GM18873 (cell line): ENCODE data around the gene TSC22D4.

Experiments used
- ATAC-seq: cut with Tn5 transposase; IDR thresholded peaks from one replicate; pipeline ENCODE4 v1.9.1; 2021; ENCODE audit warnings: mild to moderate bottlenecking, moderate library complexity, moderate number of reproducible peaks; ENCODE audit not compliant: unreplicated experiment, low FRiP score

TSC22D4 gene

DNA sequence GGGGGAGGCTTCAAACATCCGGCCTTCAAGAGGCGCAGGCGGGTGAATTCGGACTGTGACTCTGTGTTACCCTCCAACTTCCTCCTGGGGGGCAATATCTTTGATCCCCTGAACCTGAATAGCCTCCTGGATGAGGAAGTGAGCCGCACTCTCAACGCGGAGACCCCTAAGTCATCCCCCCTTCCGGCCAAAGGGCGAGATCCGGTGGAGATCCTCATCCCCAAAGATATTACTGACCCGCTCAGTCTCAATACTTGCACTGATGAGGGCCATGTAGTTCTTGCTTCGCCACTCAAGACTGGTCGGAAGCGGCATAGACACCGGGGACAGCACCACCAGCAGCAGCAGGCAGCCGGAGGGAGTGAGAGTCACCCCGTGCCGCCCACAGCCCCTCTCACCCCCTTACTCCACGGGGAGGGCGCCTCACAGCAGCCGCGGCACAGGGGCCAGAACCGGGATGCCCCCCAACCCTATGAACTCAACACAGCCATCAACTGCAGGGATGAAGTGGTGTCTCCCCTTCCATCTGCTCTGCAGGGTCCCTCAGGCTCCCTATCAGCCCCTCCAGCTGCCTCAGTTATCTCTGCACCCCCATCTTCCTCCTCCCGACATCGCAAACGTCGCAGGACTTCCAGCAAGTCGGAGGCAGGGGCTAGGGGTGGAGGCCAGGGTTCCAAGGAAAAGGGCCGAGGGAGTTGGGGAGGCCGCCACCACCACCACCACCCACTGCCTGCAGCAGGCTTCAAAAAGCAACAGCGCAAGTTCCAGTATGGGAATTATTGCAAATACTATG lies 48.3 kb downstream of the TSC22D4 start:
- no peak for ATAC-seq

DNA sequence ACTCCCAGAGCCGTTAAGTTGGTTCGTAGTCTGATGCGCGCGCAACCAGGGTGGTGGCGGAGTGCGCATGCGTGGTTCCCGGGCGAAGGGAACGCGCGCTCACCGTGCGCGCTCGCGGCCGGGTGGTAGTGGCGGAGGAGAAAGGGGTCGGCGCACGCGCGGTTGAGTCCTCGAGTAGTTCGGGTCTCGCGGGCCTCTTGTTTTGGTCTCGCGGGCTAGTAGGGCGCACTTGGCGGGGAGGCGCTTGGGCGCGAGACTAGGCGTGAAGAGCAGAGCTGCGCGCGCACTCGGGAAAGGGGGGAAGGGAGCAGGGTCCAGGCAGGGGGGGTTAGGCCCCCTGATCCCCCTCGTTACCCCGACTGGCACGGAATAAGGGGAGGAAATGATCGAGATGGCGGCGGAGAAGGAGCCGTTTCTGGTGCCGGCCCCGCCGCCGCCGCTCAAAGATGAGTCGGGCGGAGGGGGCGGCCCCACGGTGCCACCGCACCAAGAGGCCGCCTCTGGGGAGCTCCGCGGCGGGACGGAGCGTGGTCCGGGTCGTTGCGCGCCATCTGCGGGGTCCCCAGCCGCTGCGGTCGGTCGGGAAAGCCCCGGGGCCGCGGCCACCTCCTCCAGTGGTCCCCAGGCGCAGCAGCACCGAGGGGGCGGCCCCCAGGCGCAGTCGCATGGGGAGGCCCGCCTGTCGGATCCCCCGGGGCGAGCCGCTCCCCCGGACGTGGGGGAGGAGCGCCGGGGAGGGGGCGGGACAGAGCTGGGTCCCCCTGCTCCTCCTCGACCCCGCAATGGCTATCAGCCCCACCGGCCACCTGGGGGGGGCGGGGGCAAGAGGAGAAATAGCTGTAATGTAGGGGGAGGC lies 49.1 kb downstream of the TSC22D4 start, which contains the start of gene MEPCE:
Gene MEPCE, plus strand, starts transcription at position 195 of the 856 bp plus-strand sequence. Its CDS starts 188 bp downstream, at position 383.
- peak; percentile 14 for ATAC-seq

DNA sequence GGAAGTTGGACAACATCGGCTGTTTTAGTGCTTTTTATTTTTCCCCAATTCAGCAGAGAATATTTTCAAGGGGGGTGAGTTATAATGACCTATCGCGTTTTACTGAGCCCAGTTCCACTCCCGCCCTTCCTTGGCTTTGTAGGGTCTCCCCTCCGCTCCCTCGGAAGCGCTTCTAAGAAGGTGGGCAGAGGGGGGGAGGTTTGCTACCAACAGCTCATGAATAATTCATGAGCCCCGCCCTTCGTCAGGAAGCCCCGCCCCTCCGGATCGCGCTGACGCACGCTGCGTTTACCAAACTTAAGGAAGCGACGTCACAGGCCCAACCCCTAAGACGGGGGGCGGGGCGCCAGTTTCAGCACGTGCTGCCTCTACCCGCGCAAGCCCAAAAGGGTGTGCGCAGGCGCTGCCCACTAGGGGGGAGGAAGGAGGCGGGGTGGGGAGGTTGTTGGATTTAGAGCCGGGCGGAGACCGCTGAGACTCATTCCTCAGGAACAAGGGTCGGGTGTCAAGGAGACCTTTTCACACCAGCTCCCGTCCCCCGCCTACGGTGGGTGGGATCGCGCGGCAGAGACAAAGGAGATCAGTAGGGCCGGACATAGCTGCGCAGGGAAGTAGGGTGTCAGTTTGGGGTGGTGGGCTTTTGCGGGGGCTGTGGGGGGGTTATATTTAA lies 49.9 kb downstream of the TSC22D4 start:
- ATAC-seq: peak; percentile 38

DNA sequence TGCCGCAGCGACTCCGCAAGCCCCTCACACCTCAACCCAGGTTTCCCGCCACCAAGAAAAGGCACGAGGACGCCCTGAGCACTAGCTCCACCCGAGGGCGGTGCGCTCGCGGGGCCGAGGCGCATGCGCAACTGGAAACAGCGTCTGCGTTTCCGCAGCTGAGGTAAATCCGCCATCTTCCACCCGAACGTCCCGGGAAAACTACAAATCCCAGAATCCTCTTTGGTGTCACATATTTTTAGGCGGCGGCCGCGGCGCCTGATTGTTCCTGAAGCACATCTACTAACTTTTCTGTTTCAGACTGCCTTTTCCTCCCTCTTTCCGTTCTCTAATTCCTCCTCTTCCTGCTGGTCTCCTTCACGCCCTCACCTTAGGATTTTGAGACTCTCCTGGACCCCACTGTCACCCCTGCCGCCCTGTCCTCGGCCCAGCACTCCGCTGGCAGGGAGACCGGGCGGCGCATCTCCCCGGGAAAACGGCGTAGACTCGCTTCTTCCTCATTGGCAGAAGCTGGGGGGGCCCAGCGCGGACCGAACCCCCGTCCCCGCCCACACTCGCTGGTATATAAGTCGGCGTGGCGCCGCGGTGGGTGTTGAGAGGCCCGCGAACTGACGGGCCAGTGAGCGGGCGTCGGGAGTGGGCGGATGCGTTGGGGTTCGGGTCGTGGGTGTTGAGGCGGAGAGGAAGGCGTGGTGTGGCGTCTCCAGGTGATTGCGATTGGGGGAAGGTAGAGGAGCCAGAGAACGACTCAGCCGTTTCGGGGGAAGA lies 50.6 kb downstream of the TSC22D4 start, which contains the start of gene ZCWPW1:
Gene ZCWPW1, minus strand, starts transcription at position 505 of the 768 bp plus-strand sequence. CDS start 8,054 bp downstream, outside the sequence.
- ATAC-seq: peak; percentile 36

DNA sequence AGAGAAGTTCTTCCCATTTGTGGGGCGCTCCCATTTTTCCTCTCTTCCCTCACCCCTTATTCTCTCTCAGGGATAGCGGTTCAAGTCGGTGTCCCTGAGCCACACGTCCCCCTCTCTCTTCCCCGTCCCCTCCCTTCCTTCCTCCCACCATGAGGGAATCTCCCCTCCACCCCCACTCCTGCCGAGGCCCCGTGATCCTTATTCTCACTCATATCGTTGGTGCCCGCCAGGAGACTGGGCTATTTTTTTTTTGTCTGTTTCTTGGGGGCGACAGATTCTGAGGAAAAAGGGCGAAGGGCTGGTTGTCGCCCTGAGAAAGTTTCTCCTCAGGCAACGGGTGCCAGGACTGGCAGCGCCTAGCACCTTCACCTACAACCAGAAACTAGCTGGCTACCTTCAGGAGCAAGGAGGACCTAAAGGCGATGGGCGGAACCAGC lies 51.2 kb downstream of the TSC22D4 start:
- ATAC-seq: no peak

DNA sequence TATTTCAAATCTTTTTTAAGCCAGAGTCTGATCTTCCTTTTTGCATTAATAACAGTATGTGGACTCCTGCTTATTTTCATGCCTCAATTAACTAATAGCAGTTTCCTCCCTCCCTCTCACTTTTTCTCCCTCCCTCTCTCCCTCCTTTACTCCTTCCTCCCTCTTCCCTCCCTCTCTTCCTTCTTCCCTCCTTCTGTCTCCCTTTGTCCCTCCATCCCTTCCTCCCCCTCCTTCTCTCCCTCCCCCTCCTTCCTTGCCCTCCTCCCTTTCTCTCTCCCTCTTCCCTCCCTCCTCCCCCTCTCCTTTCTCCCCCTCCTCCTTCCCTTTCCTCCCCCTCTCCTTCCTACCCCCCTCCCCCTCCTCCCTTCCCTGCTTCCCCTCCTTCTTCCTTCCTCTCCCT lies 52.5 kb downstream of the TSC22D4 start:
- no peak for ATAC-seq

DNA sequence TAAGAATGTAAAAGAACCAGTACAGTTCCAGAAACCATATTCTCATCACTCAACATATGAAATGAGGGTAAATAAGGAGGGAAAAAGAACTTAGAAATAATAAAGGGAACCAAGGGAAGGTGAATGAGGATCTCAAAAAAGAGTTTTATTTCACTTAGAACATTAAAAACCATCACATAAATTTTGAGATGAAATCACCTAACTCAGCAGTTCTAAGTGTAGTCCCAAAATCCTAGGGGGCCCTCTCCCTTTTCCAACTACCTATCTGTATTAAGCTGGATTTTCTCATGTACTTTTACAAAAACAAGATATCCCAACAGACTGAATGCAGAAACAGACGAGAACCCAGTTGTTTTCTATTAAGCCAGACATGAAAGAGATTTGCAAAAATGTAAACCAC lies 53.7 kb downstream of the TSC22D4 start:
- no peak for ATAC-seq

DNA sequence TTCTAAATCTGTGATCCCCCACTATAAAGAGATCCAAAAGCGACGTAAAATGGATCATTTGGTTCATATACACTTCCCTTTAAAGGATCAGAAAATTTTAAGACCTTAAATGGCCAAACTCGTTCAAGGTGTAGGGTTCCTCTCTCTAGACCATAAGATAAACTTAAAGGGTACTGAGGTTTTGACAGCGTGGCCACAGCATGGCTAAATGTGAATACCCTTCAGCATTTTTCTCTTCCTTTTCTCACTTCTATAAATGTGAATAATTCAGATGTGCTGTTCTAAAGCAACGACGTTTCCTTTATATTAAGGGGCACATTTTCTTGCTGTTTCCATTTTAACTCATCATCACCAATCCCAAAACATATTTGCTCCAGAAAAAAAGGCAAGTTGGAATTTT lies 55.7 kb downstream of the TSC22D4 start:
- ATAC-seq: no peak

DNA sequence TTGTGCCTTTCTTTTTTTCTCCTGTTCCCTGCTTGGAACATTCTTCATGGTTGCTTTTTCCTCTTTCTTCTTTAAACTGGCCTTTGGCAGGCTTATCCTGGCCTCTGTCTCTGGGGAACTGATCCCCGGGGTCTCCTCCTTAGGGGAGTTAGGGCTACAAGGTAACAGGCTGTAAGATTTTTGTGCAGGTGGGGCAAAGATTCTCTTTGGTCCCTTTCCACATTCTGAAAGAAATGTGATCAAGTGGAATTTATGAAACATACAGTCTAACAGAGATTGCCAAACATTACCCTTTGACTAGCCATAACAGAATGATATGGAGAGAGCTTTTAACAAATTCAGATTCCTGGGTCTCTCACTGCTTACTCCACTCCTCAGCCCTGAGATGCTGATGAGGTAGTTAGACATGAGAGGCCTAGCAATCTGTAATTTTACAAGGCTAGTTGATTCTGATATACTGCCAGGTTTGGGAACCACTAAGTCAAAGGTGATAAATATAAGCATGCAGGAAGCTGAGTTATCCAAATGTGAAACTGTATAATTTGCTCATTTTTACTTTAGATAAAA lies 59.3 kb downstream of the TSC22D4 start:
- no peak for ATAC-seq

DNA sequence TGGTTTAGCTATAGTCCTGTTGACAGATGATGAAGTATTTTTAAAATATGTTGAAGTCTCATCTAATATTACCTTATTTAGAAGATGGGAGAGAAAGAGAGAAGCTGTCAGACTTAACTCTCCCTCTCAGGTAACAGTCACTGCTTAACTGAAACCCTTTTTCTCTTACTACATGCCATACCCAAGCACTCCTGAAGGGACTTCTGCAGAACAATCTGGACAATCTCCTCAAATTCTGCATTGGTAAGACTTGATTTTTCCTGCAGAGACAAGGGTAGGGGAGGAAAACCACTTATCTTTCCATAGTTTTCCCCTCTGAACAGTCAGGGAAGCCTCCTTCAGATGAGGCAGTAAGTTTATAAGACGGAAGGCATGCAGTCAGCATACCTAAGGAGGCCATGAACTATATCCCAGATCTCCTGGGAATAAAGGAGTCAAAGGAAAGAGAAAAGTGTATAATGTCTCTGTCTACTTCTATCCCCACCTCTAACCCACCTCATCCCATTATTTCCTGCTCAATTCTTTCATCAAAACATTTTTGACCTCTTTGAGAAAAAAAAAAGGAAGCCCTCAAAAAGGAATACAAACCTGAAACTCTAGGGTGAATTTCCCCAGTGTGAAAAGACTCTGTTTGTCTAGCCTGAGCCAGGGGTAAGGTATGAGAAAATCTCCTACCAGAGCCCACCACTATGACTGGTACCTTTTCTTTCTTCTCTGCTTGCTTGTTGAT lies 59.9 kb downstream of the TSC22D4 start:
- ATAC-seq: no peak
